Pancreas (tissue), 10 donors: Measurements from ENCODE around the gene APOC3. TPM values are rescaled to one million over a fixed set of nuclear protein-coding genes. Genes with fewer than 3 reads are reported as not detected.

Source experiments
- ATAC-seq, 4 donors: fragments of 200-7000 bp; cut with Tn5 transposase; one replicate each; pipeline versions ENCODE4 v1.8.0 to v1.9.1; 2020; ENCODE audit warnings: mild to moderate bottlenecking in 4 of 4, moderate library complexity in 4 of 4
- DNase-seq, 6 donors: peaks; one replicate each; pipeline ENCODE4 v3.0.0-alpha.2; 2020
- FAIRE-seq: peaks from 2 replicates; lab custom pipeline; 2012; peaks lifted over from hg19 to GRCh38; lab: Jason Lieb, UNC
- H3K27ac ChIP-seq, 4 donors: fragments of 200-600 bp; sonication (generic); 1 replicate in 3 of 4; 2 replicates in 1 of 4; pipeline versions ENCODE4 v1.5.0 to v1.8.0; 2020
- H3K27me3 ChIP-seq, 4 donors: fragments of 200-600 bp; one replicate each; pipeline ENCODE4 v1.8.0; 2021
- H3K36me3 ChIP-seq, 3 donors: fragments of 200-600 bp; sonication (generic) in 1 of 3; one replicate each; pipeline versions ENCODE4 v1.5.0 to v1.8.0; 2020 to 2021
- H3K4me1 ChIP-seq, 3 donors: fragments of 200-600 bp; one replicate each; pipeline ENCODE4 v1.8.0; 2021
- H3K4me3 ChIP-seq, 4 donors: fragments of 200-600 bp; sonication (generic) in 2 of 4; one replicate each; pipeline versions ENCODE4 v1.5.0 to v1.8.0; 2020 to 2021
- H3K9me3 ChIP-seq, 4 donors: fragments of 200-600 bp; one replicate each; pipeline ENCODE4 v1.8.0; 2021
- CTCF ChIP-seq, 4 donors: fragments of 200-600 bp; sonication (generic) in 3 of 4; IDR thresholded peaks; one replicate each; pipeline versions ENCODE4 v1.5.0 to v1.8.0; 2021; ENCODE audit warnings: antibody characterized with exemption in 4 of 4
- WGBS, 2 donors: extraction: QIAGEN DNeasy Blood & Tissue Kit; methylation state at CpG; one replicate each; pipeline ENCODE4 v1.1.7; 2013; 5-methylcytosine and 5-hydroxymethylcytosine counted together
- intact Hi-C, 3 donors: fragments of 100-400 bp; cut with DNase I; formaldehyde crosslinking; loops; one replicate each; pipeline versions ENCODE4 v1.11.1 to v1.14.2; 2022
- polyA plus RNA-seq, 2 donors: library from polyadenylated mRNA; stranded (reverse); fragments of 200-250 nt; gene quantifications; one replicate each; pipeline ENCODE4 v1.2.3, GENCODE V29; 2013
- total RNA-seq, 6 donors: library from RNA; stranded (reverse); fragmentation: NEBNext Ultra II Directional in 4 of 6; extraction: Animal tissue kit (Norgen Biotek cat#: 25700) in 4 of 6; gene quantifications; one replicate each; pipeline versions ENCODE4 v1.2.1 to v1.2.4, GENCODE V29; 2021 to 2023
- donor health status: healthy with polysubstance abuse.
- donor health status: DM: no; HTN: no; CAD: no; lungs with moderate emphysema.
- donor health status: DM: no; HTN: no; CAD: no.
- donor health status: control.
- donor health status: control.
- donor health status: Bipolar disorder and iron deficiency.
- donor health status: DM: yes; HTN: yes; CAD: no.
- donor health status: DM: no; HTN: no; CAD: no.
- donor health status: DM: no; HTN: no; CAD: no.
- donor health status: DM: yes; HTN: yes; CAD: no.

Gene APOC3
- total and polyA plus RNA-seq, 8 donors, result 2.9 to 3.7 TPM; not detected in 6

DNA sequence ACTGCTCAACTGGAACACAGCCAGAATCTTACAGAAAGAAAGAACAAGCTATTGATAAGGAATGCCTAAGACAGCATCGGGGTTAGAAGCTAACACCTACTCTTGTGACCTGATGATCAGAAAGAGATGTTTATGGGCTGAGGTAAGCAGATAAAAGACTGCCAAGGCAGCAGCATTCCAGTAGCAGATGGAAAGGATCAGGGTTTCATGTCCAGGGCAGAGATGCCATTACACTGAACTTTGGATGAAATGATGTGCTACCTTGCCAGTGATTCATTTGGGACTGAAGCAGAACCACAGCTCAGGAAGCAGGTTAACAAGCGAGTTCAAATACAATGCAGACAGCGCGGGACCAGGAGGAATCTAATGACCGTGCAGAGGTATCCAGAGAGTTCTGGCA is 34.8 kb downstream of the APOC3 start:
- 92 to 93% methylated on average over 5 of the region's 5 CpGs for WGBS, 2 donors
- DNase-seq, result no peak
- Histone ChIP-seq H3K27me3 (no peaks in the 10 kb centered on the region), H3K27ac (no peak overlapping the region), H3K9me3 (no peaks in the 10 kb centered on the region), H3K36me3 (peaks cover under 1 to 51% (median 18%) of the 10 kb centered on the region in 3 donors), H3K4me1 (no peaks in the 10 kb centered on the region), H3K4me3 (no peak overlapping the region)
- FAIRE-seq, result no peak
- no peak for TF ChIP-seq CTCF (IDR thresholded peaks at IDR 0.05)
- ATAC-seq, result no peak
- intact Hi-C loops, result loop anchor here in 1 of 3 donors (10.0 kb wide), 1 partner anchor 360 kb away; no protein-coding TSS in a partner anchor

DNA sequence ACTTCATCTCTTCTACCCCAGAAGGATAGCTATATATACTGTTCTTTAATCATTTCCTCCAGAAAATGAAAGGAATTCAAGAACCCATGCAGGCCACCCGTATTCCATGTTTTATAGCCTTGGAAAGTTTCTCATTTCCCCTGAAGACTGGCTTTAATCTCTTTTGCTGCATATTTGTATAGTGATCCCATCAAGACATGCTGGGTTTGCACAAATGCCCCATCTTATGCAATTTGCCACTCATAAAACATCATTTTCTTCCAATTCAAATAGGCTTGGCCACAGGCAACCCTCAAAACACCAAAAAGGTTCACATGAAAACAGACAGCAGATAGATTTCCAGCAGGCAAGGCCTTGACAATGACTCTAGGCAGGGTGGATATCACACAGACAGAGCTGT is 36.0 kb downstream of the APOC3 start:
- Histone ChIP-seq H3K36me3 (peaks cover 4 to 51% (median 18%) of the 10 kb centered on the region in 3 donors), H3K27me3 (no peaks in the 10 kb centered on the region), H3K4me3 (no peak overlapping the region), H3K27ac (no peak overlapping the region), H3K9me3 (no peaks in the 10 kb centered on the region), H3K4me1 (no peaks in the 10 kb centered on the region)
- intact Hi-C loops, result loop anchor here in 1 of 3 donors (10.0 kb wide), 1 partner anchor 359 kb away; no protein-coding TSS in a partner anchor
- 69 to 85% methylated on average over 1 of the region's 1 CpG for WGBS, 2 donors
- DNase-seq (no peak), FAIRE-seq (no peak), ATAC-seq (no peak)
- TF ChIP-seq CTCF (IDR thresholded peaks at IDR 0.05), result no peak

GRCh38 chr11:116866804-116867455 is 37.2 kb downstream of the APOC3 start:
- ATAC-seq (no peak), DNase-seq (no peak), FAIRE-seq (no peak)
- intact Hi-C loops, result loop anchor here in 1 of 3 donors (10.0 kb wide), 1 partner anchor 358 kb away; no protein-coding TSS in a partner anchor
- no peak for TF ChIP-seq CTCF (IDR thresholded peaks at IDR 0.05)
- no peak overlapping the region for H3K27ac ChIP-seq
- H3K4me1 ChIP-seq, result no peaks in the 10 kb centered on the region
- 89 to 90% methylated on average over 6 of the region's 6 CpGs for WGBS, 2 donors
- H3K9me3 ChIP-seq, result no peaks in the 10 kb centered on the region
- H3K4me3 ChIP-seq, result no peak overlapping the region
- H3K27me3 ChIP-seq, result no peaks in the 10 kb centered on the region
- H3K36me3 ChIP-seq, result peaks cover 4 to 41% (median 14%) of the 10 kb centered on the region in 3 donors

GRCh38 chr11:116867619-116868018 is 37.9 kb downstream of the APOC3 start:
- FAIRE-seq (no peak), ATAC-seq (no peak), DNase-seq (no peak)
- whole genome bisulfite sequencing, 2 donors, result 91 to 96% methylated on average over 11 of the region's 11 CpGs
- no peaks in the 10 kb centered on the region for H3K27me3 ChIP-seq
- no peak overlapping the region for H3K4me3 ChIP-seq
- intact Hi-C loops, result loop anchor here in 1 of 3 donors (10.0 kb wide), 1 partner anchor 357 kb away; no protein-coding TSS in a partner anchor
- H3K27ac ChIP-seq, result no peak overlapping the region
- H3K4me1 ChIP-seq, result no peaks in the 10 kb centered on the region
- H3K9me3 ChIP-seq, result no peaks in the 10 kb centered on the region
- TF ChIP-seq CTCF (IDR thresholded peaks at IDR 0.05), result no peak
- H3K36me3 ChIP-seq, result peaks cover 4 to 41% (median 14%) of the 10 kb centered on the region in 3 donors

GRCh38 chr11:116868066-116868465 is 38.4 kb downstream of the APOC3 start:
- WGBS, 2 donors, result 86 to 90% methylated on average over 3 of the region's 3 CpGs
- H3K4me3 ChIP-seq, result no peak overlapping the region
- intact Hi-C loops, result loop anchor here in 1 of 3 donors (10.0 kb wide), 1 partner anchor 357 kb away; no protein-coding TSS in a partner anchor
- DNase-seq, result no peak
- TF ChIP-seq CTCF (IDR thresholded peaks at IDR 0.05), result no peak
- no peak for FAIRE-seq
- H3K27me3 ChIP-seq, result no peaks in the 10 kb centered on the region
- H3K27ac ChIP-seq, result no peak overlapping the region
- H3K4me1 ChIP-seq, result no peaks in the 10 kb centered on the region
- peaks cover 4 to 45% (median 14%) of the 10 kb centered on the region in 3 donors for H3K36me3 ChIP-seq
- H3K9me3 ChIP-seq, result no peaks in the 10 kb centered on the region
- no peak for ATAC-seq
